ENCODE results near the gene ACSF3. TPM values are rescaled to one million over a fixed set of nuclear protein-coding genes. Genes with fewer than 3 reads are reported as not detected.

ACSF3 gene
- polyA plus RNA-seq, 1 donor = 17.9 TPM

DNA sequence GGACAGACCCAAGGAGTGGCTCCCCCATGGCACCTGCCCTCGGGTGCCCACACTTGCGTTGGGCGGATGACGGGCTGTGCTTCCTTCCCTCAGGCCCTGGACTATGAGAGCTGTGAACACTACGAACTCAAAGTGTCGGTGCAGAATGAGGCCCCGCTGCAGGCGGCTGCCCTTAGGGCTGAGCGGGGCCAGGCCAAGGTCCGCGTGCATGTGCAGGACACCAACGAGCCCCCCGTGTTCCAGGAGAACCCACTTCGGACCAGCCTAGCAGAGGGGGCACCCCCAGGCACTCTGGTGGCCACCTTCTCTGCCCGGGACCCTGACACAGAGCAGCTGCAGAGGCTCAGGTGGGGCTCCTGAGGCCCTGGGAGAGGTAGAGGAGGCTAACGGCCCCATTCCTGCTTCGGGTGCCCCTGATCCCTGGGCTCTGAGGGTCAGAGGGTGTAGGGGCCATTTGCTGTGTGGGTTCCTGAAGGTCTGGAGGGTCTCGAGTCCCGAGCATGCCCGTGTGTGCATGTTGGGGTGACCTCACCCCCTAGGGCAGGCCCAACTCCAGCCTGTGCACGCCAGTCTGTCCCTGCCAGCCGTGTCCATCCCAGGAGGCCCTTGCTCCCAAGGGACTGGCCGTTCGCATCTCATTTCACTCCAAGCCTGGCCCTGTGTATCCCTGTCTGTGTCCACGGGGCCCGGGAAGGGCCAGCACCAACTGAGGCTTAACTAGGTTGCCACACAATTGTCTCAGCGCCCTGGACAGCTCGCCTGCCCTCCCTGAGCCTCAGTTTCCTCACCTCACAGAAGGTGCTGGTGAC is 96.7 kb downstream of the ACSF3 start:
- no peak for DNase-seq

DNA sequence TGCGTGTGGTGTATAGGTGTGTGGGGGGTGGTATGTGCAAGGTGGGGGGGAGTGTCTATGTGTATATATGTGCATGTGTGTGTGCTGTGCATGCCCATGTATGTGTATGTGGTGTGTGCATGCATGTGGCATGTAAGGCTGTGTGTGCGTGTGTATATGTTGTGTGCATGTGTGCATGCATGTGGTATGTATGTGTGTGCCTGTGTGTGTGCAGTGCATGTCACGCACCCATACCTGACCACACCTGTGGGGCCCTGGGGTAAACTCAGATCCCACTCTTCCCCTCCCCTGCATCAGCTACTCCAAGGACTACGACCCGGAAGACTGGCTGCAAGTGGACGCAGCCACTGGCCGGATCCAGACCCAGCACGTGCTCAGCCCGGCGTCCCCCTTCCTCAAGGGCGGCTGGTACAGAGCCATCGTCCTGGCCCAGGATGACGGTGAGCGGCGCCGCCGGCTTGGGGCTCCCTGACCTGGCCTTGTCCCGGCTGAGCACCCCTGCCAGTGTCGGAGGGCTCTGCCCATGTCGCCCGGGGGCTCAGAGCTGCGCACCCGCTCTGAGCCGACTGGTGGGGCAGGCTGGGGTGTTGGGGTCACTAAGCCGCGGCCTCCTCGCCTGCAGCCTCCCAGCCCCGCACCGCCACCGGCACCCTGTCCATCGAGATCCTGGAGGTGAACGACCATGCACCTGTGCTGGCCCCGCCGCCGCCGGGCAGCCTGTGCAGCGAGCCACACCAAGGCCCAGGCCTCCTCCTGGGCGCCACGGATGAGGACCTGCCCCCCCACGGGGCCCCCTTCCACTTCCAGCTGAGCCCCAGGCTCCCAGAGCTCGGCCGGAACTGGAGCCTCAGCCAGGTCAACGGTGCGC is 97.6 kb downstream of the ACSF3 start:
- DNase-seq = no peak

GRCh38 chr16:89191901-89192185 is 98.2 kb downstream of the ACSF3 start:
- DNase-seq = no peak

- DNase-seq = peak; percentile 82
Observed at GRCh38 chr16:89192186-89192955, 98.7 kb downstream of the ACSF3 start.

- DNase-seq = peak; percentile 45
Observed at GRCh38 chr16:89192956-89193575, 99.4 kb downstream of the ACSF3 start.

GRCh38 chr16:89193576-89194293 is 100.1 kb downstream of the ACSF3 start:
- DNase-seq = no peak

GRCh38 chr16:89194340-89195311 is 101.0 kb downstream of the ACSF3 start:
- DNase-seq = no peak

GRCh38 chr16:89195521-89196171 is 102.0 kb downstream of the ACSF3 start:
- no peak for DNase-seq

- no peak for DNase-seq
Observed at GRCh38 chr16:89197033-89197632, 103.5 kb downstream of the ACSF3 start.

GRCh38 chr16:89197633-89198416 is 104.2 kb downstream of the ACSF3 start:
- DNase-seq = no peak

- DNase-seq = no peak
Observed at GRCh38 chr16:89198417-89199240, 105.0 kb downstream of the ACSF3 start.

DNA sequence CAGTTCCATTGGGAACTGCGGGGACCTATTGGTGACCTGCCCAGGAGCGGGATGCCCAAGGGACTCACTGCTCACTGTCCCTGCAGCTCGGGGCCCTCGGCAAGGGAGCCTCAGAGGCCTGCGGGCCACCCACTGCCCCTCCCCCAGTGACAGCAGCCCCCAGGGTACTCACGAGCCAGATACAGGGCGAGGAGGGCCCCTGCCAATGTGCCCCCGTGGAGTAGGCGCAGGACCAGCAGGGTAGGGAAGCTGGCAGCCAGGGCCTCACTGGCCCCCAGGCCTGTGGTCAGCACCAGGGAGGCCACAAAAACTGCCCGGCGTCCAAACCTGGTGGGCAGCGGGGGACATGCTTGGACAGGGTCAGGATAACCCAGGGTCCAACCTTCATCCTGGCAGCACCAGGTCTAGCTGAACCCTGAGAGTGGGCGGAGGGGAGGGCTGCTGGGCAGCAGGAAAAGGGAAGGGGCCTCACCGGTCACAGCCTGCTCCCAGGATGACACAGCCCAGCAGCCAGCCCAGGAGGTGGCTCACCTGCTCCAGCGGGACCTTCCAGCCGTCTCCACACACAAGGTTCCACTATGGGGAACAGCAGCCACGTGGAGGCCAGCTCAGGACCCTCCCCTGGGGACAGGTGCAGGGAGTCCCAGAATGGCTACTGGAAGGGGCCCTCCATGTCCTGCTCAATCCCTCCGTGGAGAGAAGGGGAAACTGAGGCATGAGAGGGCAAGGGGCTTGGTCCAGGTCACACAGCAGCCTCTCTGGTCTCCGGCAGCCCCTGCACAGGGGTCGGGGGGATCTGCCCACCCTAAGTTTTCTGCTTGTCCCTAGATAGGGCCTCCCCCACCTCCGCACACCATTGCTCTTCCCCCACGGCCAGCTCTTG is 105.8 kb downstream of the ACSF3 start:
- DNase-seq = no peak

GRCh38 chr16:89200124-89200849 is 106.6 kb downstream of the ACSF3 start, which contains the start of gene SLC22A31:
Gene SLC22A31, minus strand, starts transcription at chr16:89200537. Its CDS starts 36 bp downstream, at chr16:89200501.
- DNase-seq = no peak

- DNase-seq = no peak
Observed at GRCh38 chr16:89200850-89201411, 107.3 kb downstream of the ACSF3 start.

Measured in hindlimb muscle (tissue), 1 donor.